ENCODE measurements around the gene SLC25A40.
"Not testable (repeated sequence)": the region's sequence is repeated elsewhere in the genome, so short reads cannot be mapped to it uniquely, and the experiment has no call there.

SLC25A40 gene, protein sequence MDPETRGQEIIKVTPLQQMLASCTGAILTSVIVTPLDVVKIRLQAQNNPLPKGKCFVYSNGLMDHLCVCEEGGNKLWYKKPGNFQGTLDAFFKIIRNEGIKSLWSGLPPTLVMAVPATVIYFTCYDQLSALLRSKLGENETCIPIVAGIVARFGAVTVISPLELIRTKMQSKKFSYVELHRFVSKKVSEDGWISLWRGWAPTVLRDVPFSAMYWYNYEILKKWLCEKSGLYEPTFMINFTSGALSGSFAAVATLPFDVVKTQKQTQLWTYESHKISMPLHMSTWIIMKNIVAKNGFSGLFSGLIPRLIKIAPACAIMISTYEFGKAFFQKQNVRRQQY

DNA sequence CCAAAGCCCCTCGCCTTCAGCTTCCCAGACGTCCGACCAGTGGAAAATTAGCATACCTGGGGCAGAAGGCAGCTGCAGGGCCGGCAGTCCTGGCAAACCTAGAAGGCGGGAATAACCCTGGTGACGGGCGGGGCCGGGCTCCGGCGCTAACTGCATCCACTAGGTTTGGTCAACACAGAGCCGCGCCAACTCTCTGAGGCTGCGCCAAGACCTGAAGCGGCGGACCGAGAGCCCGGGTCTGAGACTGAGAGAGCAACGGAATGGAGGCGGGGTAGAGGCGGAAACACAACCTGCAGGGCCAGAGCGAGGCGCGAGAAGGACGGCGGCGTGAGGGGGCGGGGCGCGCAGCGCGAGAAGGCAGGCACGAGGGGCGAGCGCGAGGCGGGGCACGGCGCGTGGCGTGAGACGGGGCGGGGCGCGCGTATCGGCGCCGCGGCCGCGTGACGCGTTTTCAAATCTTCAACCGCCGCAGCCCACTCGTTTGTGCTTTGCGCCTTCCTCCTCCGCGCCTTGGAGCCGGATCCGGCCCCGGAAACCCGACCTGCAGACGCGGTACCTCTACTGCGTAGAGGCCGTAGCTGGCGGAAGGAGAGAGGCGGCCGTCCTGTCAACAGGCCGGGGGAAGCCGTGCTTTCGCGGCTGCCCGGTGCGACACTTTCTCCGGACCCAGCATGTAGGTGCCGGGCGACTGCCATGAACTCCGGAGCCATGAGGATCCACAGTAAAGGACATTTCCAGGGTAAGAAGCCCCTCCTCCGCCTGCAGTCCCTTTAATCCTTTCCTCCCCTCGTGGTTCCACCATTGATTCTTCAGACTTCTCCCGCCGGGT is at the start of gene SLC25A40, which contains the start of gene DBF4:
SLC25A40 (minus strand) TSS at position 321 of the 829 bp plus-strand sequence. CDS start 17,633 bp downstream, outside the sequence.
DBF4 (plus strand) TSS at position 454 of the 829 bp plus-strand sequence; CDS start at position 694, 240 bp downstream.
- in situ Hi-C loops (cut with HindIII; ENCODE audit: low sequenced_read_pairs): no loop called here

DNA sequence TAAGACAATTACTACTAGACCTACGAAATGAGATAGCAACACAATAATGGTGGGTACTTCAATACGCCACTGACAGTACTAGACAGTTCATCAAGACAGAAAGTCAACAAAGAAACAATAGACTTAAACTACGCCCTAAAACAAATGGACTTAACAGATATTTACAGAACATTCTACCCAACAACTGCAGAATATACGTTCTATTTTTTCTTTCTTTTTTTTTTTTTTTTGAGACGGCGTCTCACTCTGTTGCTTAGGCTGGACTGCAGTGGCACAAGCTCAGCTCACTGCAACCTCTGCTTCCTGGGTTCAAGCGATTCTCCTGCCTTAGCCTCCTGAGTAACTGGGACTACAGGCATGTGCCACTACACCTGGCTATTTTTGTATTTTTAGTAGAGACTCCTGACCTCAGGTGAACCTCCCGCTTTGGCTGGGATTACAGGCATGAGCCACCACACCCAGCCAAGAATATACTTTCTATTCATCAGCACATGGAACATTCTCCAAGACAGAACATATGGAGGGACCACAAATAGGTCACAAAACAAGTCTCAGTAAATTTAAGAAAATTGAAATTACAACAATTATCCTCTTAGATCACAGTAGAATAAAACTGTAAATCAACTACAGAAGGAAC is 46.7 kb upstream of the SLC25A40 start:
- in situ Hi-C loops (cut with HindIII; ENCODE audit: low sequenced_read_pairs): not testable (repeated sequence)

DNA sequence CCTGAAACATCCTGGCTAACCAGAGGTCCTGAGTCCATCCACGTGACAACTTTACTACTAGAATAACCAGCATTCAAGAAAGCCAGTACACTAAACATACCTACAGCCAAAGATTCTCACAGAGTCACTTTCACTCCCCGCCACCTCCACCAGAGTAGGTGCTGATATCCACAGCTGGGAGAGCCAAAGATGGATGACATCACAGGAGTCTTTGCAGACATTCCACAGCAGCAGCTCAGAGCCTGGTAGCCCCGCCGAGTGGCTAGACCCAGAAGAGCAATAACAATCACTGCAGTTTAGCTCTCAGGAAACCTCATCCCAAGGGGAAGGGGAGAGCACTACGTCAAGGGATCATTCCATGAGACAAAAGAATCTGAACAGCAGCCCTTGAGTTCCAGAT is 44.4 kb upstream of the SLC25A40 start:
- in situ Hi-C loops (cut with HindIII; ENCODE audit: low sequenced_read_pairs): no loop called here

DNA sequence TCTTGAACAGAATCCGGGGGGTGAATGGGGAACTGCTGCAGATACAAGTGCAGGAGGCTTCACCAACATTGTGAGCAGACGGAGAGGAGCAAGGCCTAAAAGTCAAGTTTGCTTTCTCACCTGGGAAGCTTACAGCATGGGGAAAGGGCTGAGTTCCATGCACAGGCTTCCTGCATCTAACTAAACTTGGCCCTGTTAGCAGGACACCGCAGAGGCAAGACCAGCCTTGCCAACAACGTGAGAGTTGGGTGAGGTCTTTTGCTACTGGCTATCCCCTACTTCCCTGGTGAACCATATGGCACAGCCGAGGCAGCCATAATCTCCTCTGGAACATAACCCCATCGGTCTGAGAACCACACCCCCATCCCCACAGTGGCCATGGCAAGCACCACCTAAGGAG is 43.7 kb upstream of the SLC25A40 start:
- in situ Hi-C loops (cut with HindIII; ENCODE audit: low sequenced_read_pairs): no loop called here

DNA sequence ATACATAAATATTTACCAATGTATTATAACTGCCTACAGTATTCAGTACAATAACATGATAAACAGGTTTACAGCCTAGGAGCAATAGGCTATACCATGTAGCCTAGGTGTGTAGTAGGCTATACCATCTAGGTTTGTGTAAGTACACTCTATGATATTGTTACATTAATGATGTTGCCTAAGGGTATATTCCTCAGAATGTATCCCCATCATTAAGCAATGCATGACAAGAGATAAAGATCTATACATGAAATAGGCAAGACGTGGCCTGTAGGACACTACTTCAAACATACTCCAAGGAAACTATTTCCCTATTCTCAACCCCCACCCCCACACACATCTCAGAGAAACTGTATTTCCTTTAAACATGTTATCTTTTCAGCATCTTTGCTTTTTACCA is 42.6 kb upstream of the SLC25A40 start:
- in situ Hi-C loops (cut with HindIII; ENCODE audit: low sequenced_read_pairs): no loop called here

DNA sequence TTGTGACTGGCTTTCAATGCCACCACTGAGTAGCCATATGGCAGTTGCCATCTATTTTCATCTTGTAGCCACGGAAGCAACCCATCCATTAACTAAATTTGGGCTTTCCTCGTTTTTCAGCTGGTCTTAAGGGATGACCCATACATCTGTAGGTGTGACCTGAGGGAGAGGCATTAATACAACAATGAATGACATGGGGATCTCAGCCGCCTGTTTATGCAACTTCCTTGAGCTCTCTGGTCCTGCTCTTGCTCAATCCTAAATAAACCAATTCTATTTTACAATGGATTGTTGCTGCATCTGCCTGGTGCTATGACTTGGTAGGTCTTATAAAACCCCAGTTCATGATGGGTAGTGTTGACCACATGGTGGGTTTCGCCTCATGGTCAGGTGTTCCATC is 36.0 kb upstream of the SLC25A40 start:
- in situ Hi-C loops (cut with HindIII; ENCODE audit: low sequenced_read_pairs): no loop called here

DNA sequence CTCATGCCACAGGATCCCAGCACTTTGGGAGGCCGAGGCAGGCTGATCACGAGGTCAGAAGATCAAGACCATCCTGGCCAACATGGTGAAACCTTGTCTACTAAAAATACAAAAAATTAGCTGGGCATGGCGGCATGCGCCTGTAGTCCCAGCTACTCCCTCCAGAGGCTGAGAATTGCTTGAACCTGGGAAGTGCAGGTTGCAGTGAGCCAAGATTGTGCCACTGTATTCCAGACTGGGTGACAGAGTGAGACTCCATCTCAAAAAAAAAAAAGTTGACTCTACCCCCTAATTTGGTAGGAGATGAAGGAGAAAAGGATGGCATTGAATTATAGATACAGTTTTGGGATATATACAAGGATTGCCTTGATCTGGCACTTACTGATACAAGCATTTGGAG is 32.7 kb upstream of the SLC25A40 start:
- in situ Hi-C loops (cut with HindIII; ENCODE audit: low sequenced_read_pairs): not testable (repeated sequence)

DNA sequence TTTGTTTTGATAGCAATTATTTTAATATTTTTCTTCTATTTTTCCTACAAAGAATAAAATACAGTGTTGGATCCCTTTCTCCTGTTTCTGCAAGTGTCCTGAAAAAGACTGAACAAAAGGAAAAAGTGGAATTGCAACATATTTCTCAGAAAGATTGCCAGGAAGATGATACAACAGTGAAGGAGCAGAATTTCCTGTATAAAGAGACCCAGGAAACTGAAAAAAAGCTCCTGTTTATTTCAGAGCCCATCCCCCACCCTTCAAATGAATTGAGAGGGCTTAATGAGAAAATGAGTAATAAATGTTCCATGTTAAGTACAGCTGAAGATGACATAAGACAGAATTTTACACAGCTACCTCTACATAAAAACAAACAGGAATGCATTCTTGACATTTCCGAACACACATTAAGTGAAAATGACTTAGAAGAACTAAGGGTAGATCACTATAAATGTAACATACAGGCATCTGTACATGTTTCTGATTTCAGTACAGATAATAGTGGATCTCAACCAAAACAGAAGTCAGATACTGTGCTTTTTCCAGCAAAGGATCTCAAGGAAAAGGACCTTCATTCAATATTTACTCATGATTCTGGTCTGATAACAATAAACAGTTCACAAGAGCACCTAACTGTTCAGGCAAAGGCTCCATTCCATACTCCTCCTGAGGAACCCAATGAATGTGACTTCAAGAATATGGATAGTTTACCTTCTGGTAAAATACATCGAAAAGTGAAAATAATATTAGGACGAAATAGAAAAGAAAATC is 31.2 kb upstream of the SLC25A40 start:
- in situ Hi-C loops (cut with HindIII; ENCODE audit: low sequenced_read_pairs): not testable (repeated sequence)

DNA sequence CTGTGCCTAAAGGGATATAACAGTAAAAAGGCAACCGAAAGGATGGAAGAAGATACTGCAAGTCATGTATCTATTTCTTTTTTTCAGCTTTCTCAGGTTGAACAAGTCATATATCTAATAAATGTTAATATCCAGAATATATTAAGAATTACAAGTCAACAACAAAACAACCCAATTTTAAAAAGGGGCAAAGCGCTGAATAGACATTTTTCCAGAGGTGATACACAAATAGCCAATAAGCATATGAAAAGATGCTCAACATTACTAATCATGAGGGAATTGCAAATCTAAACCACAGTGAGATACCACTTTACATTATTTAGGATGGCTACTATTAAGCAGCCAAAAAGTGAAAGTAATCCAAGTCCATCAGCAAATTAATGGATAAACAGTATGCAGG is 23.1 kb upstream of the SLC25A40 start:
- in situ Hi-C loops (cut with HindIII; ENCODE audit: low sequenced_read_pairs): no loop called here

DNA sequence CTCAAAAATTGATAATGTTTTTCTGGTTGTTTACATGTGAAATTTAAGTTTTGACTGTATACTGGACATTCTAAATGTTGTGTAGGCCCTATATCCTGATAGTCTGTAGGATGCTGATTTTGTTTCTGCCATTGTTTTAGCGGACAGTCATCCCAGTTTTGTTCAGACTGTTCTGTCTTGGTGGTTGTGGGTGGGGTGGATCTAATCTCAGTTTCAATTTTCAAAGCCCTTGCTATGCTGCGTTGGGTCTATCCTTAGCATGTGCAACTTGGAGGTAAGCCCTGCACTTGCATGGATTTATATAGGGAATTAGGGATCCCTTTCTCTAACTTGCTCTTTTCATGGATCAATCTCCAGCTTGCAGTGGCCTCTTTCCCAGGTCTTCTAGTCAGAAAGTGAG is 19.2 kb upstream of the SLC25A40 start:
- in situ Hi-C loops (cut with HindIII; ENCODE audit: low sequenced_read_pairs): no loop called here

DNA sequence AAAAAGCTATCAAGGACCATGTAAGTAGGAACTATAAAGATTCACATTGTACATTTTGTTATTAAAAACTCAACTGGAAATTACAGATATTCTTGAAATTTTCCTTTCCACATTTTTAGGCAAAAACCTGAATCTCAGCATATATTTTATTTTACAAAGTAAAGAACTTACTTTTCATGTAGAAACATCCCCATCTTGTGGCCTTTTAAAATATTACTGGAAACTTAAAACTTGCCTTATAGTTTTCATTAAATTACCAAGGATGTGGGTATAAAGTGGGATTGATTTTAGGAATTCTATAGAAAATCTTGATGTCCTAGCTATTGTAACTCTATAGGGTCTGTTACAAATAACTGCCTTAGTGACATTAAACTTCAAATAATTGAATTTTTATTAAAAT is 10.7 kb upstream of the SLC25A40 start:
- in situ Hi-C loops (cut with HindIII; ENCODE audit: low sequenced_read_pairs): no loop called here

DNA sequence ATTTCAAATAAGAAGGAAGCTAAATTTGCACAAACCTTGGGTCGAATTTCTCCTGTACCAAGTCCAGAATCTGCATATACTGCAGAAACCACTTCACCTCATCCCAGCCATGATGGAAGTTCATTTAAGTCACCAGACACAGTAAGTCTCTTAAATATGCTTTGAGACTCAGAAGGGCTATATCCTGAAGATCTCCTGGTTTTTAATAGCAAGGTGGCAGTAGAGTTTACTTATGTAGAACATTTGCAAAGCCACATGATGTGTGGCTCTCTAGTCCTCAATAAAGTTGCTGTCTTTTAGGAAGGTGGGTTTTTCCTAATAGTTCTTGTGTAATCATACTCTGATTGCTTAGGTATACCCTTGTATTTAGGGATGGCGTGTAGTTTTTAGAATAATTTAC is 8.9 kb upstream of the SLC25A40 start:
- in situ Hi-C loops (cut with HindIII; ENCODE audit: low sequenced_read_pairs): no loop called here

DNA sequence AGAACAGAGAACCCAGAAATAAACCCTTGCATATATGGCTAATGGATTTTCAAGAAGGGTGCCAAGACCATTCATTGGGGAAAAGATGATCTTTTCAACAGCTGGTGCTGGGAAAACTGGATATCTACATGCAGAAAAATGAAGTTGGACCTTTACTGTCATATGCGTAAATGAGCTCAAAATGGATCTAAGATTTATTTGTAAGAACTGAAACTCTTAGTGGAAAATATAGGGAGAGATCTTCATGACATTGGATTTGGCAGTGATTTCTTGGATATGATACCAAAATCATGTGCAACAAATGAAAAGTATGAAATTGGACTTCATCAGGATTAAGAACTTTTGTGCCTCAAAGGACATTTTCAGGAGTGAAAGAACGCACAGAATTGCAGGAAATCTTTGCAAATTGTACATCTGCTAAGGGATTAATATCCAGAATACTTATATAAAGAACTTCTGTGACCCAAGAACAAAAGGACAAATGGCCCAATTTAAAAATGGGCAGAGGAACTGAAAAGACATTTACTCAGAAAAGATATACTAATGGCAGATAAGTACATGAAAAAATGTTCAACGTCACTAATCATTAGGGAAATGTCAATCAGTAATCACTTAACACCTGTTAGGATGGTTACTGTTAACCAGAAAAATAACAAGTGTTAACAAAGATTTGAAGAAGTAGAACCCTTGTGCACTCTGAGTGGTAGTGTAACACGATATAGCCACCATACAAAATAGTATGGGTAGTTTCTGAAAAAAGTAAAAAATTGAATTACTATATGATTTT is 6.2 kb upstream of the SLC25A40 start:
- in situ Hi-C loops (cut with HindIII; ENCODE audit: low sequenced_read_pairs): no loop called here

DNA sequence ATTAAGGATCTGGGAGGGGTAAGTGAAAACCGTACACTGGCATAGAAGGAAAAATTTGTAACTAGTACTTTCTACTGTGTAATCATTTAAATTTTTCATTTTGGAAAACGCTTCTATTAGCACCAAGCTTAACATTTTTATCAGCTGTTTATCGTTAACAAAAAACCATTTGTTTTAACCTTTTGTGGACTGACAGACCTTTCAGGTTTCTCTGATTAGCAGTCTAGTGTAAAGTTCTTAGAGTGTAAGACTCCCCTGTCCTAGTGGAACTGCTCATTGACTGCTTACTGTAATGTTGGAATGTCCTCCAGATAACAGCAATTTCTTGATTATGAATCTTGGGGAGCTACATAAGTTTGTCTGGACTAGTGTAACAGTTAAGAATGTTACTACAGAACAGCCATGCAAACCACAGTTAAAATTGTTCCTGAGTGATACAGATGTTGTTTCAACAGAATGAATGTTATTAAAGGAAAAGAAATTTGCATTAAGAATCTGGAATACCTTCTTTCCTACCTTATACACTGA is 2.1 kb upstream of the SLC25A40 start:
- in situ Hi-C loops (cut with HindIII; ENCODE audit: low sequenced_read_pairs): no loop called here

DNA sequence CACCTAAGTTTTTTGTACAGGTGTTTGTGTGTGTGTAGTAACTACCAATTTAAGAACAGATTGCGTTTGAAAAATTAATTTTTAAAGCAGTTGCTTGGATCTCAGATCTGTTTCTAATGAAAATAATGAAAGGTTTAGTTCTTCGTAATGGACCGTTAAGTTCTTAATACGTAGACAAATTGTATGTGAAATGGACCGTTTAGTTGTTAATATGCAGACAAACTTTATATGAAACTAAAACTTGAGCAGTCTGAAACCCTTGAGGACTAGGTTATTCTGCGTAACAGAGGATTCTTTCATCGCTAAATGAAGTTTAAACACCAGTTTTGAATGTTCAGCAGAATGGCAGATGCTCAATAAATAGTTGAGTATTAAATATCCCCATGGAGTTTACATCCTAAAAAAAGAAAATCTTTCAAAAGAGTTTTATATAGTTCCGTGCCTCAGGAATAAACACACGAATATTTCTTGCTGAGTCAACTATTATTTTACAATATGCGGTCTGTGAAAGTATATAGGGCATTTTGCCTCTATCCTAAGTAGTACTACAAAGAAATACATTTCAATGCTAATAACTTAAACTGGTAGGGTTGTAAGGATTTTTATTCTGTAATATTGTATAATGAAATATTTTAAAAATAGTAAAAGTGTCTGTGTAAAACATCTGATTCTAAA is 1.3 kb upstream of the SLC25A40 start:
- in situ Hi-C loops (cut with HindIII; ENCODE audit: low sequenced_read_pairs): no loop called here

DNA sequence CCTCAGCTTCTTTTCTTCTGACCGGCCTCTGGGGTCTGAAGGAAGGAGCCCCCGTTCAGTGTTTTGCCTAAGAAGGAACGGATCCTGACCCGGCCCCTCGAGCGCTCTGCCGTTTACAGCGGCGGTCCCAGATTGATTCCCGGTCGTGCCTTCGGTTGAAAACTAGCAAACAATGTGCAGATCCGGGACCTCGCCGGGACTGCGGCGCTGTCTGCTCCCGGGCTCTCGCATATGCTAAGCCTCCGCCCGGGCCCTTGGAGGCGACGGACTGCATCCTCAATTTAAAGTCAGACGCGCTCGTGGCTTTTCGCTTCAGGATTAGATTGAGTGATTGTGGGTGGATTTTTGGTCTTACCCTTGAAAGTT is 692 bp upstream of the SLC25A40 start:
- in situ Hi-C loops (cut with HindIII; ENCODE audit: low sequenced_read_pairs): no loop called here

DNA sequence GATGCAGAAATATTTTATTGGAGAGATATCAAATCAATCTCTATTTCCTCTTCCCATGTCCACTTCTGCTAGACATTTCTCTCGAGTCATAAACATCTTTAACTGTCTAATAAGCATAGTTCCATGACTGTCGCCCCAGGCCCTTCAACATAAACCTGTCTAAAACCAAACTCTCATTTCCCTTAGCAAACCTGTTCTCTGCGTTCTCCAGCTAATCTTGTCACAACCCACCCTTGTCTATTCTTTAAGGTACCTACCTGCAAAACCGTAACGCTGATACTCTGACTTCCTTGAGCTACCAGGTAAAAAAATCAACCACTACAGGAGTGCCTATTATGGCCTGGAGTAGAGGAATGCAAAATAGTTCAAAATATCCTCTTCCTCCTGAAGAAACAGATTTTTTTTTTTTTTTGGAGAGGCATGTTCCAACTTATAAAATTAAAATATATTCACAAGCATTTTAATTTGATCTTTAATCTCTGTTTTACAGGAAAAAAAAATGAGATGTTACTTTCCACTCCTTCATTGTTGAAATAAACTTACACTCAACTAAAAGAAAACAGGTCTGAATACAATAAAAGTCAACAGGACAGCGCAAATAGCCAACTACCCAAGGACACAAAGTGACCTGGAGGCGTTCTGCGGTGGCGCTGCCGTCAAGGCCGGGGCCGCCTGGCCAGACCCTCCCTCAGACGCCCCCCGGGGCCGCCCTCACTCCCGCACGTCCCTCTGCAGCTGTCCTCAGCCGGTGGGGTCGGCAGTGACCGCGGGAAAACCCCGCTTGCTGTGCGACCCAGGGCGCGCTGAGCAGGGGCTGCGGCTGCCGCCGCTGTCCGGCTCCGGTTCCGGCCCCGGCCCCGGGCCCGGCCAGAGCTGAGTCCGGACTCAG is 765 bp downstream of the SLC25A40 start:
- in situ Hi-C loops (cut with HindIII; ENCODE audit: low sequenced_read_pairs): no loop called here

DNA sequence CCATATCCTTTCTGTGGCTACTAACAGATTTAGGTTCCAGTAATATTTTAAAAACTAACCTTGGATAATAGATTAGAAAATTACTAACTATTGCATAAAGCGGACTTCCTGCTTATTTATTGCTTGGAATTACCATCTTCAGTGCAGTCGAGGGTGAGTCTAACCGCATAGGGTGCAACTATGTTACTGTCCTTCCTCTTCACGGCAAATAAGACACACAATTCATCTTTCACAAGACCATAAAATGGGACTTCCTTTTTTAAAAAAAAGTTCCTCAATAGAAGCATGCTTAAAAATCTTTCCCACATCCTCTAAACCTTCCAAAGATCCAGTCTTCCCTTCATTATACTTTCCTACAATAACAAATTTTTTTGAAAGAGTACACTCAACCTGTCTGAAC is 2.1 kb downstream of the SLC25A40 start:
- in situ Hi-C loops (cut with HindIII; ENCODE audit: low sequenced_read_pairs): no loop called here
